Stimulated activated CD4-positive, alpha-beta T cell treated with anti-CD3 and anti-CD28 coated beads, Interleukin-12 subunit alpha, Interleukin-12 subunit beta, amount 100 ng/mL, for 48 hours (primary cell): ENCODE measurements around the gene TEKT2.

ENCODE experiments used
- DNase-seq, 3 donors: peaks; one replicate each; pipeline ENCODE4 v3.0.0-alpha.2; 2020; ENCODE audit warnings: low read depth in 2 of 3, low spot score in 1 of 3

Gene TEKT2

GRCh38 chr1:36083635-36084496, at the start of gene TEKT2:
Gene TEKT2 (plus strand): TSS chr1:36084094. CDS start chr1:36084922, 828 bp downstream.
- no peak for DNase-seq

GRCh38 chr1:36034692-36035091, 49.2 kb upstream of the TEKT2 start:
- no peak for DNase-seq

GRCh38 chr1:36035154-36035553, 48.7 kb upstream of the TEKT2 start:
- DNase-seq, result no peak

- DNase-seq, result no peak
Measured at GRCh38 chr1:36040238-36040637, 43.7 kb upstream of the TEKT2 start.

GRCh38 chr1:36051821-36052220, 32.1 kb upstream of the TEKT2 start:
- DNase-seq, result no peak

GRCh38 chr1:36053978-36054377, 29.9 kb upstream of the TEKT2 start:
- no peak for DNase-seq

GRCh38 chr1:36055706-36056105, 28.2 kb upstream of the TEKT2 start:
- DNase-seq, result no peak

- no peak for DNase-seq
Measured at GRCh38 chr1:36062315-36062714, 21.6 kb upstream of the TEKT2 start.

GRCh38 chr1:36067871-36068270, 16.0 kb upstream of the TEKT2 start:
- no peak for DNase-seq

- DNase-seq, result no peak
Measured at GRCh38 chr1:36068866-36069265, 15.0 kb upstream of the TEKT2 start.

- no peak for DNase-seq
Measured at GRCh38 chr1:36070349-36070748, 13.5 kb upstream of the TEKT2 start.

- no peak for DNase-seq
Measured at GRCh38 chr1:36076979-36077573, 6.8 kb upstream of the TEKT2 start.

GRCh38 chr1:36080236-36080635, 3.7 kb upstream of the TEKT2 start:
- no peak for DNase-seq

- no peak for DNase-seq
Measured at GRCh38 chr1:36080801-36081200, 3.1 kb upstream of the TEKT2 start.

GRCh38 chr1:36081926-36082485, 1.9 kb upstream of the TEKT2 start:
- no peak for DNase-seq

- DNase-seq, result no peak
Measured at GRCh38 chr1:36083219-36083618, 675 bp upstream of the TEKT2 start.

GRCh38 chr1:36084497-36085115, 712 bp downstream of the TEKT2 start:
- no peak for DNase-seq

GRCh38 chr1:36085126-36085525, 1.2 kb downstream of the TEKT2 start:
- no peak for DNase-seq

- DNase-seq, result no peak
Measured at GRCh38 chr1:36085686-36086526, 2.0 kb downstream of the TEKT2 start.

GRCh38 chr1:36086529-36087232, 2.8 kb downstream of the TEKT2 start:
- no peak for DNase-seq
